OCI-LY3 (cell line): Measurements from ENCODE around the gene ARHGAP26.

Experiments
- H2AFZ ChIP-seq: fragments of 200-600, 300-600 bp; shearing (Covaris generic); 2 replicates; pipeline ENCODE4 v1.6.0; 2014; ENCODE audit warnings: antibody characterized with exemption, low read depth, low read length
- H3K27ac ChIP-seq: fragments of 200-600, 300-600 bp; sonication (generic); 2 replicates; pipeline ENCODE4 v1.5.1; 2014; ENCODE audit warnings: mild to moderate bottlenecking, low read length, moderate library complexity, mixed read lengths
- H3K27me3 ChIP-seq: fragments of 200-600, 300-600 bp; sonication (generic); 2 replicates; pipeline ENCODE4 v1.6.1; 2014; ENCODE audit warnings: low read depth, low read length, mixed read lengths
- H3K36me3 ChIP-seq: fragments of 200-600, 300-600 bp; sonication (generic); replicated peaks from 2 replicates; pipeline ENCODE3; 2014; ENCODE audit warnings: low read depth, low read length, mixed read lengths
- H3K4me1 ChIP-seq: fragments of 300-600, 200-600 bp; sonication (generic); 2 replicates; pipeline ENCODE4 v1.6.1; 2014; ENCODE audit warnings: low read length, mixed read lengths
- H3K4me2 ChIP-seq: fragments of 200-600, 300-600 bp; sonication (generic); 2 replicates; pipeline ENCODE4 v1.6.1; 2014; ENCODE audit warnings: low read length, mixed read lengths
- H3K4me3 ChIP-seq: fragments of 300-600, 200-600 bp; sonication (generic); 2 replicates; pipeline ENCODE4 v1.5.1; 2014; ENCODE audit warnings: antibody characterized with exemption, mild to moderate bottlenecking, low read length, moderate library complexity
- H3K79me2 ChIP-seq: fragments of 300-600, 200-600 bp; shearing (Covaris generic); 2 replicates; pipeline ENCODE4 v1.6.1; 2014; ENCODE audit warnings: mild to moderate bottlenecking, low read length, mixed read lengths
- H3K9ac ChIP-seq: fragments of 300-600, 200-600 bp; shearing (Covaris generic); 2 replicates; pipeline ENCODE4 v1.6.0; 2014; ENCODE audit warnings: mild to moderate bottlenecking, low read length, moderate library complexity
- H3K9me3 ChIP-seq: fragments of 200-600, 300-600 bp; shearing (Covaris generic); 2 replicates; pipeline ENCODE4 v1.6.1; 2014; ENCODE audit warnings: low read length, mixed read lengths; ENCODE audit not compliant: insufficient read depth
- H4K20me1 ChIP-seq: fragments of 200-600, 300-600 bp; sonication (generic); 2 replicates; pipeline ENCODE4 v1.6.1; 2016; ENCODE audit warnings: low read length, mixed read lengths; ENCODE audit not compliant: insufficient read depth
- EZH2phosphoT487 ChIP-seq: fragments of 200-600 bp; shearing (Covaris generic); IDR thresholded peaks from 2 replicates; pipeline ENCODE4 v1.6.1; 2018; ENCODE audit warnings: antibody characterized with exemption, mixed run types, low read depth
- TF ChIP-seq, protein P1 (sequence below): fragments of 200-600, 300-600 bp; sonication (generic); IDR thresholded peaks from 2 replicates; pipeline ENCODE4 v1.5.1; 2014; ENCODE audit warnings: antibody characterized with exemption, low read length, low read depth

ARHGAP26 gene

DNA sequence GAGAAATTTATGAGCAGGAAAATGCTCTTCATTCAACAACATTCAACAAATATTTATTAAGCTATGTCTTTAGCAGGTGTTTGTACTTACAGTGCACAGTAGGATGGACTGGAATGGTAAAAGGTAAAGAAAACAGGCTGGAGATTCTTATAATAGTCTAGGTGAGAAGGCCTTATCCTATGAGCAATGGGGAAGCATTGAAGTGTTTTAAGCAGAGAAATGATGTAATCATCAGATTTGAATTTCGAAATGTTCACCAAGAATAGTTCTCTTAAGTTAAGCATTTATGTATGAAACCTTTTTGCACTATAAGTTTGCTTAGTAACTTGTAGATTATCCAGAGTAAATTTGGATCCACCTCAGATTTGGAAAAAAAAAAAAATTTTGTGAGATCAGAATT is 424.0 kb downstream of the ARHGAP26 start:
- H3K9me3 ChIP-seq, result peaks cover 5% of the 10 kb centered on the region; the same call in 1 of the 2 replicates
- H3K79me2 ChIP-seq, result no peaks in the 10 kb centered on the region
- H3K27ac ChIP-seq, result no peak overlapping the region
- no peaks in the 10 kb centered on the region for H4K20me1 ChIP-seq
- H3K27me3 ChIP-seq, result no peaks in the 10 kb centered on the region
- H2AFZ ChIP-seq, result no peak overlapping the region
- no peak overlapping the region for H3K4me3 ChIP-seq
- H3K36me3 ChIP-seq, result peaks cover 3% of the 10 kb centered on the region
- H3K4me1 ChIP-seq, result no peaks in the 10 kb centered on the region
- TF ChIP-seq EZH2phosphoT487, result no peak
- TF ChIP-seq, protein P1, sequence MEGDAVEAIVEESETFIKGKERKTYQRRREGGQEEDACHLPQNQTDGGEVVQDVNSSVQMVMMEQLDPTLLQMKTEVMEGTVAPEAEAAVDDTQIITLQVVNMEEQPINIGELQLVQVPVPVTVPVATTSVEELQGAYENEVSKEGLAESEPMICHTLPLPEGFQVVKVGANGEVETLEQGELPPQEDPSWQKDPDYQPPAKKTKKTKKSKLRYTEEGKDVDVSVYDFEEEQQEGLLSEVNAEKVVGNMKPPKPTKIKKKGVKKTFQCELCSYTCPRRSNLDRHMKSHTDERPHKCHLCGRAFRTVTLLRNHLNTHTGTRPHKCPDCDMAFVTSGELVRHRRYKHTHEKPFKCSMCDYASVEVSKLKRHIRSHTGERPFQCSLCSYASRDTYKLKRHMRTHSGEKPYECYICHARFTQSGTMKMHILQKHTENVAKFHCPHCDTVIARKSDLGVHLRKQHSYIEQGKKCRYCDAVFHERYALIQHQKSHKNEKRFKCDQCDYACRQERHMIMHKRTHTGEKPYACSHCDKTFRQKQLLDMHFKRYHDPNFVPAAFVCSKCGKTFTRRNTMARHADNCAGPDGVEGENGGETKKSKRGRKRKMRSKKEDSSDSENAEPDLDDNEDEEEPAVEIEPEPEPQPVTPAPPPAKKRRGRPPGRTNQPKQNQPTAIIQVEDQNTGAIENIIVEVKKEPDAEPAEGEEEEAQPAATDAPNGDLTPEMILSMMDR, result no peak
- H3K9ac ChIP-seq, result no peak overlapping the region
- no peak overlapping the region for H3K4me2 ChIP-seq

DNA sequence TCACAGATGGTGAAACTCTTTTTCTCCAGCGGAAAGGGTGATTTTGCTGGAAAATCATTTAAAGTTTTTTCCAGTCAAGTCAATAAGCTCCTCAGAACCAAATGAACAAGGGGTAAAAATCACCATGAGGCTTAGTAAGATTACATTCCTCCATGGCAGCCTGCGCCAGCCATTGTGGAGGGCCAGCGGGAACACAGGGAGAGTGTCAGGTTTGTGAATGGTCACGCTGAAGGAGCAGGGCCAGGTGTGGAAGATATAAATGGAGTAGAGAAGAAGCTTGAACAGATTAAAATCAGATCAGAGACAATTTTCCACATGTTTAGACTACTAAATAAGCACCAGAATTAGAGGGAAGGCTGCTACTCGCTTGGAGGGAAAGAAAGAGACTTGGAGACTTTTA is 424.5 kb downstream of the ARHGAP26 start:
- H2AFZ ChIP-seq, result no peak overlapping the region
- H3K4me3 ChIP-seq, result no peak overlapping the region
- no peaks in the 10 kb centered on the region for H3K79me2 ChIP-seq
- no peak for TF ChIP-seq EZH2phosphoT487
- TF ChIP-seq, protein P1, result no peak
- H3K4me2 ChIP-seq, result no peak overlapping the region
- peaks cover 3% of the 10 kb centered on the region for H3K36me3 ChIP-seq
- no peak overlapping the region for H3K27ac ChIP-seq
- no peaks in the 10 kb centered on the region for H3K4me1 ChIP-seq
- no peaks in the 10 kb centered on the region for H4K20me1 ChIP-seq
- no peaks in the 10 kb centered on the region for H3K27me3 ChIP-seq
- no peak overlapping the region for H3K9ac ChIP-seq
- H3K9me3 ChIP-seq, result peaks cover 5% of the 10 kb centered on the region; the same call in 1 of the 2 replicates

DNA sequence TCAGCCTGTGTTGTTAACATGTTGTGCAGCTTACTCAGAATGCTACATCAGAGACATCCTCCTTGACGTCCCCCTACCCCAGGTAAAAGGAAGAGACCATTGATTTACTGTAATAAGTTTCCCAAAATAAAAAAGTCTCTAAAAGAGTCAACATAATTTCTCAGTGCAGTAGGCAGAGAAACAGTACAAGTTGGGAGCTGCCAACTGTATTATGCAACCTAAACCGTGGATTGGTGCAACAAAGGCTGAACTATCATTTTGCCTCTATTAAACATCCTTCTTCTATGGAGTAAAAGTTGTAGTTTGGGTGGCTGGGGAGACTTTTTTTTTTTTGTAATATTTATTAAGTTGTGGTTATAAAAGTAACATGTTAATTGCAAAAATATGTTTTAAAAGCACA is 425.3 kb downstream of the ARHGAP26 start:
- H3K9me3 ChIP-seq, result peaks cover 4% of the 10 kb centered on the region; the same call in 1 of the 2 replicates
- TF ChIP-seq EZH2phosphoT487, result no peak
- TF ChIP-seq, protein P1, result no peak
- no peak overlapping the region for H2AFZ ChIP-seq
- H3K4me3 ChIP-seq, result no peak overlapping the region
- no peaks in the 10 kb centered on the region for H3K27me3 ChIP-seq
- H3K4me2 ChIP-seq, result no peak overlapping the region
- H3K79me2 ChIP-seq, result no peaks in the 10 kb centered on the region
- no peak overlapping the region for H3K27ac ChIP-seq
- no peaks in the 10 kb centered on the region for H3K4me1 ChIP-seq
- peaks cover 3% of the 10 kb centered on the region for H3K36me3 ChIP-seq
- H3K9ac ChIP-seq, result no peak overlapping the region
- H4K20me1 ChIP-seq, result no peaks in the 10 kb centered on the region

DNA sequence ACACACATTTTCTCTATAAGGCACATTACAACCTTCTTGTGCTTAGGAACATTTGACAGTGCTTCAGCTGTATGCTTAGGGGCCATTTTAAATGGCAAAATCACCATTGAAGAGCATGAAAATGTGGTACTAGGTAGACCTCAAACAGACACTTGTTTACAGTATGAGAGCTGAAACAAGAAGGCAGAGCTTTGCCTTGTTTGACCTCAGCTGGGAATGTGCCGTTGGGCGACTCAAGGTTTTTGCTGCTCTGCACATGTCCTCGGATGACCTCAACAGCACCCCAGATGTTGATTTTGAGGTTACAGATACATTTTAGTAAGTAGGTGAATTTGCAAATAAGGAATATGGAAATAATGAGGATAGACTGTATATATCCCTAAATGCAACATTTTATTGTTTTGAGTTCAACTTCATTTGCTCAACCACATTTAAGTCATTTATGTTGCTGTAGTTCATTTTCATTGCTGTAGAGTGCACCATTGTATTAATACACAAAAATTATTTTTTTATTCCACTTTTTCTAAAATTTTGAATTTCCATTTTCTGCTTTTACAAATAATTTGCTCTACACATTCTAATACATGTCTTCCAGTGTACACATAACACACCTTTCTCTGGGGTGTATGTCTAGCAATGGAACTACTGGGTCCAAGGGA is 426.6 kb downstream of the ARHGAP26 start:
- Histone ChIP-seq H3K27ac (no peak overlapping the region), H3K4me1 (no peaks in the 10 kb centered on the region), H3K9ac (no peak overlapping the region), H3K4me2 (no peak overlapping the region), H3K79me2 (no peaks in the 10 kb centered on the region), H3K4me3 (no peak overlapping the region), H2AFZ (no peak overlapping the region), H3K27me3 (no peaks in the 10 kb centered on the region), H3K9me3 (no peaks in the 10 kb centered on the region), H3K36me3 (peaks cover 3% of the 10 kb centered on the region), H4K20me1 (no peaks in the 10 kb centered on the region)
- TF ChIP-seq, protein P1, result no peak
- no peak for TF ChIP-seq EZH2phosphoT487
